H1 (cell line): Measurements from ENCODE around the gene NKIRAS2. TPM values are rescaled to one million over a fixed set of nuclear protein-coding genes. Genes with fewer than 3 reads are reported as not detected.
A peak's percentile ranks its signal among the peaks of the same experiment; 100 is the strongest.

Experiments used
- CTCF ChIA-PET: fragments of 300-600 bp; sonication (Branson Sonifier 250); formaldehyde crosslinking; loops from one replicate; lab custom pipeline; 2021; ENCODE audit not compliant: partially characterized antibody; lab: Charles Lee
- POLR2A ChIA-PET: fragments of 300-600 bp; sonication (Branson Sonifier 250); formaldehyde crosslinking; loops from one replicate; lab custom pipeline; 2021; ENCODE audit warnings: inconsistent platforms; ENCODE audit not compliant: partially characterized antibody; lab: Charles Lee
- DNase-seq, 2 experiments: peaks; one replicate each; pipeline versions ENCODE4 v3.0.0 to v3.0.0-alpha.2; 2010 to 2022; ENCODE audit warnings: low spot score in 2 of 2, low read depth in 1 of 2, mixed read lengths in 1 of 2
- FAIRE-seq: peaks from 2 replicates; lab custom pipeline; 2011; peaks lifted over from hg19 to GRCh38; lab: Jason Lieb, UNC
- H2AFZ ChIP-seq: 2 replicates; pipeline ENCODE4 v1.8.1; 2012; ENCODE audit warnings: low read length, inconsistent platforms
- H2AK5ac ChIP-seq: 2 replicates; pipeline ENCODE4 v1.6.1; 2013; ENCODE audit warnings: low read depth, low read length
- H2BK120ac ChIP-seq: replicated peaks from 2 replicates; pipeline ENCODE3; 2013; ENCODE audit warnings: low read depth, low read length, inconsistent platforms
- H2BK12ac ChIP-seq: 2 replicates; pipeline ENCODE4 v1.6.1; 2013; ENCODE audit warnings: low read depth, low read length
- H2BK15ac ChIP-seq: 2 replicates; pipeline ENCODE4 v1.6.1; 2013; ENCODE audit warnings: low read length
- H2BK20ac ChIP-seq: 2 replicates; pipeline ENCODE4 v1.6.1; 2013; ENCODE audit warnings: low read length
- H2BK5ac ChIP-seq: 2 replicates; pipeline ENCODE4 v1.6.1; 2013; ENCODE audit warnings: low read depth, low read length
- H3K14ac ChIP-seq: 2 replicates; pipeline ENCODE4 v1.6.1; 2013; ENCODE audit warnings: inconsistent platforms; ENCODE audit not compliant: insufficient read length
- H3K18ac ChIP-seq: 2 replicates; pipeline ENCODE4 v1.6.1; 2013; ENCODE audit warnings: low read length; ENCODE audit errors: extremely low read depth
- H3K23ac ChIP-seq: 2 replicates; pipeline ENCODE4 v1.6.1; 2013; ENCODE audit warnings: inconsistent platforms; ENCODE audit not compliant: insufficient read length
- H3K23me2 ChIP-seq: 2 replicates; pipeline ENCODE4 v1.6.1; 2013; ENCODE audit warnings: low read depth, low read length
- H3K27ac ChIP-seq: 2 replicates; pipeline ENCODE4 v1.6.1; 2011; ENCODE audit warnings: low read depth, low read length, inconsistent platforms
- H3K27me3 ChIP-seq, 4 experiments: replicated peaks in 1 of 4; 1 replicate in 1 of 4; 2 replicates in 3 of 4; pipeline versions ENCODE4 v1.6.1 to v1.8.1; 2011 to 2013; ENCODE audit warnings: low read length in 3 of 4, mild to moderate bottlenecking in 3 of 4, inconsistent platforms in 2 of 4, mixed read lengths in 2 of 4, moderate library complexity in 1 of 4; ENCODE audit not compliant: control insufficient read depth in 3 of 4, insufficient read depth in 3 of 4; ENCODE audit errors: extremely low read depth in 1 of 4
- H3K36me3 ChIP-seq, 4 experiments: 2 replicates each; pipeline versions ENCODE4 v1.6.1 to v1.8.1; 2011 to 2013; ENCODE audit warnings: mild to moderate bottlenecking in 4 of 4, low read length in 3 of 4, moderate library complexity in 2 of 4, control low read depth in 1 of 4, inconsistent platforms in 1 of 4; ENCODE audit not compliant: insufficient read depth in 4 of 4, control insufficient read depth in 2 of 4
- H3K4ac ChIP-seq: replicated peaks from 2 replicates; pipeline ENCODE3; 2013; ENCODE audit warnings: low read length, low read depth, mixed read lengths, inconsistent platforms; ENCODE audit not compliant: insufficient read length
- H3K4me1 ChIP-seq, 4 experiments: replicated peaks in 1 of 4; 1 replicate in 1 of 4; 2 replicates in 3 of 4; pipeline versions ENCODE4 v1.6.1 to v1.8.1; 2011 to 2013; ENCODE audit warnings: low read length in 3 of 4, inconsistent platforms in 2 of 4, mixed read lengths in 1 of 4; ENCODE audit not compliant: insufficient read depth in 4 of 4, control insufficient read depth in 3 of 4
- H3K4me2 ChIP-seq, 2 experiments: 2 replicates each; pipeline versions ENCODE4 v1.6.1 to v1.8.1; 2011 to 2013; ENCODE audit warnings: low read depth in 2 of 2, low read length in 2 of 2, control low read depth in 1 of 2, inconsistent platforms in 1 of 2, mild to moderate bottlenecking in 1 of 2; ENCODE audit not compliant: insufficient read depth in 1 of 2
- H3K4me3 ChIP-seq, 4 experiments: fragments of 200-600, 300-600 bp in 1 of 4; sonication (generic), shearing (Covaris generic), sonication (Bioruptor Twin) in 1 of 4; 2 replicates each; pipeline versions ENCODE4 v1.5.1 to v1.8.1; 2011 to 2016; ENCODE audit warnings: low read length in 4 of 4, low read depth in 3 of 4, control low read depth in 2 of 4, inconsistent platforms in 2 of 4, mild to moderate bottlenecking in 2 of 4, mixed read lengths in 1 of 4, moderate library complexity in 1 of 4; ENCODE audit not compliant: insufficient read depth in 2 of 4; ENCODE audit errors: extremely low read depth in 1 of 4
- H3K56ac ChIP-seq: replicated peaks from 2 replicates; pipeline ENCODE3; 2013; ENCODE audit warnings: low read depth, mild to moderate bottlenecking, mixed read lengths, low read length, inconsistent platforms; ENCODE audit not compliant: insufficient read length
- H3K79me1 ChIP-seq: 2 replicates; pipeline ENCODE4 v1.6.1; 2013; ENCODE audit warnings: low read depth, low read length, control low read depth
- H3K79me2 ChIP-seq, 2 experiments: 2 replicates each; pipeline versions ENCODE4 v1.6.1 to v1.8.1; 2012 to 2013; ENCODE audit warnings: low read length in 2 of 2, mild to moderate bottlenecking in 2 of 2, inconsistent platforms in 1 of 2; ENCODE audit not compliant: insufficient read depth in 2 of 2, control insufficient read depth in 1 of 2
- H3K9ac ChIP-seq, 4 experiments: replicated peaks in 1 of 4; 1 replicate in 1 of 4; 2 replicates in 3 of 4; pipeline versions ENCODE4 v1.6.1 to v1.8.1; 2011 to 2013; ENCODE audit warnings: low read depth in 3 of 4, low read length in 3 of 4, control low read depth in 2 of 4, mild to moderate bottlenecking in 2 of 4, moderate library complexity in 2 of 4, inconsistent platforms in 1 of 4; ENCODE audit errors: extremely low read depth in 1 of 4
- H3K9me3 ChIP-seq, 2 experiments: 2 replicates each; pipeline versions ENCODE4 v1.6.1 to v1.8.1; 2012 to 2013; ENCODE audit warnings: mild to moderate bottlenecking in 2 of 2, moderate library complexity in 2 of 2, control low read depth in 1 of 2, inconsistent platforms in 1 of 2, low read depth in 1 of 2, low read length in 1 of 2, mixed read lengths in 1 of 2; ENCODE audit not compliant: insufficient read depth in 2 of 2
- H4K20me1 ChIP-seq, 2 experiments: replicated peaks in 1 of 2; 2 replicates each; pipeline versions ENCODE3 to v1.8.1; 2011 to 2013; ENCODE audit warnings: inconsistent platforms in 2 of 2, low read length in 2 of 2, mild to moderate bottlenecking in 1 of 2; ENCODE audit not compliant: insufficient read depth in 2 of 2, control insufficient read depth in 1 of 2
- H4K5ac ChIP-seq: 2 replicates; pipeline ENCODE4 v1.6.1; 2013; ENCODE audit warnings: low read length, low read depth, mixed read lengths, inconsistent platforms; ENCODE audit not compliant: insufficient read length
- H4K8ac ChIP-seq: 2 replicates; pipeline ENCODE4 v1.8.0; 2013; ENCODE audit warnings: mild to moderate bottlenecking, moderate library complexity, low read length, inconsistent platforms; ENCODE audit not compliant: insufficient read depth; ENCODE audit errors: extremely low read depth
- H4K91ac ChIP-seq: replicated peaks from 2 replicates; pipeline ENCODE3; 2013; ENCODE audit warnings: low read length, mixed read lengths, inconsistent platforms; ENCODE audit not compliant: insufficient read length
- ASH2L ChIP-seq: fragments of 200-600, 300-600 bp; sonication (generic); IDR thresholded peaks from one replicate; pipeline ENCODE4 v1.7.1; 2017; ENCODE audit warnings: low read length
- BACH1 ChIP-seq: IDR thresholded peaks from 2 replicates; pipeline ENCODE4 v1.6.1; 2012; ENCODE audit warnings: low read length, improper control_type of control experiment
- BCL11A ChIP-seq, 2 experiments: IDR thresholded peaks; one replicate each; pipeline ENCODE4 v1.6.1; 2011; ENCODE audit warnings: low read depth in 2 of 2, low read length in 2 of 2, mild to moderate bottlenecking in 2 of 2
- EGR1 ChIP-seq: IDR thresholded peaks from 2 replicates; pipeline ENCODE4 v1.6.1; 2011; ENCODE audit warnings: low read depth, low read length, borderline replicate concordance
- GTF2F1 ChIP-seq: IDR thresholded peaks from 2 replicates; pipeline ENCODE4 v1.6.1; 2012; ENCODE audit warnings: low read depth, low read length, improper control_type of control experiment, borderline replicate concordance
- HDAC6 ChIP-seq: IDR thresholded peaks from one replicate; pipeline ENCODE4 v1.7.1; 2012; ENCODE audit warnings: low read depth, mild to moderate bottlenecking, inconsistent platforms, low read length, moderate library complexity
- MAFK ChIP-seq: IDR thresholded peaks from 2 replicates; pipeline ENCODE4 v1.6.1; 2012; ENCODE audit warnings: low read depth, mild to moderate bottlenecking, improper control_type of control experiment, low read length
- SP2 ChIP-seq: IDR thresholded peaks from 2 replicates; pipeline ENCODE4 v1.6.1; 2012; ENCODE audit warnings: mild to moderate bottlenecking, low read length, inconsistent platforms
- TAF1 ChIP-seq: IDR thresholded peaks from 2 replicates; pipeline ENCODE4 v1.6.1; 2011; ENCODE audit warnings: mild to moderate bottlenecking, low read depth, low read length
- USF2 ChIP-seq: IDR thresholded peaks from 2 replicates; pipeline ENCODE4 v1.6.1; 2011; ENCODE audit warnings: low read length, improper control_type of control experiment
- ZNF274 ChIP-seq: IDR thresholded peaks from 2 replicates; pipeline ENCODE4 v1.7.0; 2012; ENCODE audit warnings: low read length, borderline replicate concordance; ENCODE audit errors: extremely low read depth
- WGBS, 2 experiments: shearing (Covaris generic) in 1 of 2; methylation state at CpG; one replicate each; pipeline versions ENCODE4 v1.1.6 to v1.1.7; 2013 to 2015; ENCODE audit warnings: low lambda C conversion rate in 2 of 2, mixed read lengths in 2 of 2, inconsistent platforms in 1 of 2, low coverage in 1 of 2, missing lambda C conversion rate in 1 of 2; ENCODE audit not compliant: insufficient replicate concordance in 2 of 2, insufficient coverage in 1 of 2, insufficient read length in 1 of 2; ENCODE audit errors: extremely low coverage in 1 of 2, missing lambda C conversion rate in 1 of 2; 5-methylcytosine and 5-hydroxymethylcytosine counted together
- polyA plus RNA-seq, 7 experiments: library from polyadenylated mRNA; depleted of rRNA in 3 of 7; stranded (reverse) in 5 of 7; unstranded in 2 of 7; fragments of >200 nt in 5 of 7; fragments of 200-250 nt in 2 of 7; gene quantifications; 1 replicate in 5 of 7; 2 replicates in 1 of 7; 4 replicates in 1 of 7; pipeline versions ENCODE4 v1.2.1 to v1.2.3, GENCODE V29; 2011 to 2013; ENCODE audit warnings: missing spikeins in 2 of 7, mixed read lengths in 2 of 7
- total RNA-seq: library from RNA; stranded (reverse); fragmentation: NEBNext Ultra II Directional; extraction: Animal tissue kit (Norgen Biotek cat#: 25700); gene quantifications from 2 replicates; pipeline ENCODE4 v1.2.1, GENCODE V29; 2021
- TF ChIP-seq, protein P1 (sequence below): IDR thresholded peaks from 2 replicates; pipeline ENCODE4 v1.6.1; 2012; ENCODE audit warnings: inconsistent platforms
- TF ChIP-seq, protein P2 (sequence below): IDR thresholded peaks from 2 replicates; pipeline ENCODE4 v1.6.1; 2012; ENCODE audit warnings: inconsistent platforms

The NKIRAS2 gene
- total and polyA plus RNA-seq, 2 of the 8 experiments (the other 6 are each of a cell fraction or from before 2014, with no cell fraction given) = 34.5 to 51.1 TPM

- DNase-seq = no peak
- Histone ChIP-seq H4K5ac (no peak overlapping the region), H3K27me3 (no peaks in the 10 kb centered on the region), H3K23ac (no peak overlapping the region), H2BK120ac (no peak overlapping the region), H3K36me3 (no peaks in the 10 kb centered on the region), H3K4me2 (no peak overlapping the region), H3K23me2 (no peaks in the 10 kb centered on the region; the same call in 1 of the 2 replicates), H2AFZ (no peak overlapping the region), H3K4me1 (peaks cover 0 to 14% (median 5%) of the 10 kb centered on the region in 4 experiments; a peak in 6 of 7 replicates), H2BK15ac (no peak overlapping the region; the same call in 1 of the 2 replicates), H4K91ac (no peak overlapping the region), H3K9ac (no peak overlapping the region), H3K9me3 (no peaks in the 10 kb centered on the region), H3K4me3 (no peak overlapping the region), H3K56ac (no peak overlapping the region), H2BK20ac (no peak overlapping the region), H4K8ac (no peak overlapping the region), H3K79me2 (no peaks in the 10 kb centered on the region), H3K79me1 (no peaks in the 10 kb centered on the region), H3K14ac (no peak overlapping the region), H2BK5ac (peak overlapping the region; percentile 35; the same call in 1 of the 2 replicates), H3K18ac (no peak overlapping the region), H2AK5ac (no peak overlapping the region), H2BK12ac (no peak overlapping the region), H3K27ac (no peak overlapping the region), H4K20me1 (no peaks in the 10 kb centered on the region), H3K4ac (no peak overlapping the region)
- ChIA-PET CTCF (interaction anchor here (0.6 to 17.0 kb wide), 10 partner anchors 7 to 97 kb away, joined by 3 to 381 read pairs (median 8); partner anchors contain the start of genes DHX58, HSPB9 and KAT2A), POLR2A (no interaction called here)
- 95% methylated on average over 4 of the region's 4 CpGs; no CpG with 5 or more reads in 1 of the 2 experiments for whole genome bisulfite sequencing, 2 experiments
- FAIRE-seq = no peak
- no peak for TF ChIP-seq GTF2F1
- TF ChIP-seq, protein P1, sequence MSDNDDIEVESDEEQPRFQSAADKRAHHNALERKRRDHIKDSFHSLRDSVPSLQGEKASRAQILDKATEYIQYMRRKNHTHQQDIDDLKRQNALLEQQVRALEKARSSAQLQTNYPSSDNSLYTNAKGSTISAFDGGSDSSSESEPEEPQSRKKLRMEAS = no peak
- TF ChIP-seq ASH2L = no peak
- TF ChIP-seq USF2 = no peak
- TF ChIP-seq BACH1 = no peak
- no peak for TF ChIP-seq ZNF274
- TF ChIP-seq MAFK = no peak
- no peak for TF ChIP-seq TAF1
- no peak for TF ChIP-seq HDAC6
- TF ChIP-seq, protein P2, sequence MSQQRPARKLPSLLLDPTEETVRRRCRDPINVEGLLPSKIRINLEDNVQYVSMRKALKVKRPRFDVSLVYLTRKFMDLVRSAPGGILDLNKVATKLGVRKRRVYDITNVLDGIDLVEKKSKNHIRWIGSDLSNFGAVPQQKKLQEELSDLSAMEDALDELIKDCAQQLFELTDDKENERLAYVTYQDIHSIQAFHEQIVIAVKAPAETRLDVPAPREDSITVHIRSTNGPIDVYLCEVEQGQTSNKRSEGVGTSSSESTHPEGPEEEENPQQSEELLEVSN = no peak
- TF ChIP-seq EGR1 = no peak
- no peak for TF ChIP-seq BCL11A (IDR thresholded peaks at IDR 0.05; ENCODE audit: low read depth in 2 of 2, low read length in 2 of 2)
- no peak for TF ChIP-seq SP2
These were observed 40.3 kb downstream of the NKIRAS2 start for GRCh38 chr17:42060231-42060630.
